Measurements from ENCODE around the gene NAT10.

NAT10 gene

GRCh38 chr11:34191578-34191977 lies 86.1 kb downstream of the NAT10 start:
- DNase-seq, result no peak

GRCh38 chr11:34192481-34193401 lies 87.3 kb downstream of the NAT10 start:
- DNase-seq, result no peak

GRCh38 chr11:34194576-34195335 lies 89.3 kb downstream of the NAT10 start:
- no peak for DNase-seq
